Uterus (tissue), 2 donors: ENCODE measurements around the gene BSN.

ENCODE experiments used
- POLR2A ChIP-seq, 2 donors: fragments of 450-650 bp; IDR thresholded peaks; one replicate each; pipeline ENCODE4 v1.6.1; 2016; ENCODE audit warnings: antibody characterized with exemption in 2 of 2, mild to moderate bottlenecking in 1 of 2, moderate library complexity in 1 of 2
- TF ChIP-seq, protein P1 (sequence below), 4 experiments: fragments of 200-600 bp in 2 of 4; fragments of 450-650 bp in 2 of 4; sonication (generic) in 2 of 4; IDR thresholded peaks; one replicate each; pipeline ENCODE4 v1.5.1; 2016 to 2019; ENCODE audit warnings: antibody characterized with exemption in 4 of 4, mild to moderate bottlenecking in 2 of 4, moderate library complexity in 1 of 4

DNA sequence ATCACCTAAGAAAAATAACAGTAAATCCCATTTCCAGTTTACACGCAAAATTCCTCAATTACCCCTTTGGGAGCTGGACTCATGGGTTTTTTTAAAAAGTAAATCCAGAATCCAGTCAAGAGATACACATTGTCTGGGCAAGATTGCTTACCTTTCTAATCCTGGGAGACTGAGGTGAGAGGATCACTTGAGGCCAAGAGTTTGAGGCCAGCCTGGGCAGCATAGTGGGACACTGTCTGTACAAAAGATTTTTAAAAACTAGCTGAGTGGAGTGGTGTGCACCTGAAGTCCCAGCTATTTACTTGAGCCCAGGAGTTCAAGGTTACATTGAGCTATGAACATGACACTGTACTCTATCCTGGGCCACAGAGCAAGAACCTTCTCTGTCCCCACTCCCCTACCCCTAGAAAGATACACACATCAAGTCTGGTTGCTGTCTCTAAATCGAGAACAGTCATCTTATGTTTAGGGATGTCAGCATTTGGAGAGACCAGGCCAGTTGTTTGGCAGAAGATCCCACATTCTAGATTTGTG, 45.2 kb upstream of the BSN start:
- TF ChIP-seq, protein P1, sequence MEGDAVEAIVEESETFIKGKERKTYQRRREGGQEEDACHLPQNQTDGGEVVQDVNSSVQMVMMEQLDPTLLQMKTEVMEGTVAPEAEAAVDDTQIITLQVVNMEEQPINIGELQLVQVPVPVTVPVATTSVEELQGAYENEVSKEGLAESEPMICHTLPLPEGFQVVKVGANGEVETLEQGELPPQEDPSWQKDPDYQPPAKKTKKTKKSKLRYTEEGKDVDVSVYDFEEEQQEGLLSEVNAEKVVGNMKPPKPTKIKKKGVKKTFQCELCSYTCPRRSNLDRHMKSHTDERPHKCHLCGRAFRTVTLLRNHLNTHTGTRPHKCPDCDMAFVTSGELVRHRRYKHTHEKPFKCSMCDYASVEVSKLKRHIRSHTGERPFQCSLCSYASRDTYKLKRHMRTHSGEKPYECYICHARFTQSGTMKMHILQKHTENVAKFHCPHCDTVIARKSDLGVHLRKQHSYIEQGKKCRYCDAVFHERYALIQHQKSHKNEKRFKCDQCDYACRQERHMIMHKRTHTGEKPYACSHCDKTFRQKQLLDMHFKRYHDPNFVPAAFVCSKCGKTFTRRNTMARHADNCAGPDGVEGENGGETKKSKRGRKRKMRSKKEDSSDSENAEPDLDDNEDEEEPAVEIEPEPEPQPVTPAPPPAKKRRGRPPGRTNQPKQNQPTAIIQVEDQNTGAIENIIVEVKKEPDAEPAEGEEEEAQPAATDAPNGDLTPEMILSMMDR (IDR thresholded peaks at IDR 0.05): no peak
- no peak for TF ChIP-seq POLR2A (IDR thresholded peaks at IDR 0.05)
